Nephron progenitor cell (in vitro differentiated cells): Measurements from ENCODE around the gene ROR1.

Experiments
- DNase-seq: peaks from one replicate; pipeline ENCODE4 v3.0.0; 2021
- H3K27ac Mint-ChIP-seq: 2 replicates; pipeline ENCODE4 v1.8.0; 2021; ENCODE audit warnings: mild to moderate bottlenecking, moderate library complexity, mixed read lengths
- H3K27me3 Mint-ChIP-seq: 2 replicates; pipeline ENCODE4 v1.8.0; 2021; ENCODE audit warnings: mild to moderate bottlenecking, low read depth, mixed read lengths; ENCODE audit not compliant: poor library complexity
- H3K36me3 Mint-ChIP-seq: 2 replicates; pipeline ENCODE4 v1.8.0; 2021; ENCODE audit warnings: low read depth, mixed read lengths
- H3K4me1 Mint-ChIP-seq: 2 replicates; pipeline ENCODE4 v1.8.0; 2021; ENCODE audit warnings: mixed read lengths
- H3K4me3 Mint-ChIP-seq: 2 replicates; pipeline ENCODE4 v1.8.0; 2021; ENCODE audit warnings: mild to moderate bottlenecking, moderate library complexity, mixed read lengths
- H3K9me3 Mint-ChIP-seq: 2 replicates; pipeline ENCODE4 v1.8.0; 2021; ENCODE audit warnings: mild to moderate bottlenecking, moderate library complexity, mixed read lengths
- CTCF ChIP-seq: fragments of 200-600 bp; sonication (generic); IDR thresholded peaks from 2 replicates; pipeline ENCODE4 v1.5.0; 2021; ENCODE audit warnings: antibody characterized with exemption

The ROR1 gene

GRCh38 chr1:63790989-63791388 is 17.2 kb downstream of the ROR1 start:
- Mint-ChIP-seq H3K27ac (peak overlapping the region; percentile 78), H3K9me3 (no peaks in the 10 kb centered on the region), H3K36me3 (no peaks in the 10 kb centered on the region), H3K4me1 (peaks cover 39% of the 10 kb centered on the region), H3K27me3 (peaks cover 6% of the 10 kb centered on the region), H3K4me3 (no peak overlapping the region)
- TF ChIP-seq CTCF, result no peak
- DNase-seq, result no peak

GRCh38 chr1:63792152-63792551 is 18.3 kb downstream of the ROR1 start:
- peaks cover 38% of the 10 kb centered on the region for H3K4me1 Mint-ChIP-seq
- H3K9me3 Mint-ChIP-seq, result no peaks in the 10 kb centered on the region
- H3K27me3 Mint-ChIP-seq, result peaks cover 6% of the 10 kb centered on the region
- no peak for DNase-seq
- H3K36me3 Mint-ChIP-seq, result no peaks in the 10 kb centered on the region
- H3K4me3 Mint-ChIP-seq, result no peak overlapping the region
- no peak overlapping the region for H3K27ac Mint-ChIP-seq
- no peak for TF ChIP-seq CTCF

- Mint-ChIP-seq H3K27ac (no peak overlapping the region), H3K27me3 (peaks cover 6% of the 10 kb centered on the region), H3K9me3 (no peaks in the 10 kb centered on the region), H3K36me3 (no peaks in the 10 kb centered on the region), H3K4me3 (no peak overlapping the region), H3K4me1 (peaks cover 40% of the 10 kb centered on the region)
- no peak for TF ChIP-seq CTCF
- no peak for DNase-seq
These were observed 20.0 kb downstream of the ROR1 start for GRCh38 chr1:63793741-63794240.

GRCh38 chr1:63794354-63794753 is 20.5 kb downstream of the ROR1 start:
- Mint-ChIP-seq H3K4me1 (peaks cover 40% of the 10 kb centered on the region), H3K4me3 (no peak overlapping the region), H3K9me3 (no peaks in the 10 kb centered on the region), H3K27me3 (peaks cover 8% of the 10 kb centered on the region), H3K27ac (no peak overlapping the region), H3K36me3 (no peaks in the 10 kb centered on the region)
- TF ChIP-seq CTCF, result no peak
- DNase-seq, result no peak

GRCh38 chr1:63794939-63795378 is 21.1 kb downstream of the ROR1 start:
- Mint-ChIP-seq H3K27me3 (peaks cover 6% of the 10 kb centered on the region), H3K4me1 (peaks cover 40% of the 10 kb centered on the region), H3K9me3 (no peaks in the 10 kb centered on the region), H3K36me3 (no peaks in the 10 kb centered on the region), H3K4me3 (no peak overlapping the region), H3K27ac (no peak overlapping the region)
- no peak for TF ChIP-seq CTCF
- DNase-seq, result no peak

- Mint-ChIP-seq H3K9me3 (no peaks in the 10 kb centered on the region), H3K36me3 (no peaks in the 10 kb centered on the region), H3K27me3 (peaks cover 6% of the 10 kb centered on the region), H3K4me3 (no peak overlapping the region), H3K4me1 (peaks cover 37% of the 10 kb centered on the region), H3K27ac (no peak overlapping the region)
- no peak for TF ChIP-seq CTCF
- DNase-seq, result no peak
These were observed 21.6 kb downstream of the ROR1 start for GRCh38 chr1:63795455-63795854.
